GM23338 (cell line): Measurements from ENCODE around the gene SPATA2L.

Experiments
- CREB1 ChIP-seq: fragments of 250-450 bp; sonication (Bioruptor Pico); IDR thresholded peaks from 2 replicates; pipeline ENCODE4 v1.5.0; 2020; ENCODE audit warnings: low read depth, mild to moderate bottlenecking, moderate library complexity
- CTCF ChIP-seq, 2 experiments: fragments of 200-600 bp in 1 of 2; sonication (generic) in 1 of 2; conservative IDR thresholded peaks; 2 replicates each; pipeline versions ENCODE4 v1.5.1 to v1.6.1; 2016 to 2017; ENCODE audit warnings: antibody characterized with exemption in 2 of 2, low read depth in 2 of 2, mild to moderate bottlenecking in 2 of 2, moderate library complexity in 1 of 2
- ETS1 ChIP-seq: IDR thresholded peaks from 2 replicates; pipeline ENCODE4 v1.6.1; 2016; ENCODE audit warnings: antibody characterized with exemption
- EZH2 ChIP-seq: fragments of 200-600 bp; sonication (generic); IDR thresholded peaks from one replicate; pipeline ENCODE4 v1.8.0; 2017; ENCODE audit warnings: antibody characterized with exemption, mild to moderate bottlenecking, low read depth; ENCODE audit not compliant: unreplicated experiment
- EZH2phosphoT487 ChIP-seq: fragments of 200-600 bp; sonication (generic); IDR thresholded peaks from one replicate; pipeline ENCODE4 v1.8.1; 2018; ENCODE audit warnings: antibody characterized with exemption; ENCODE audit not compliant: unreplicated experiment
- JUNB ChIP-seq: IDR thresholded peaks from one replicate; pipeline ENCODE4 v1.6.1; 2016; ENCODE audit warnings: antibody characterized with exemption; ENCODE audit not compliant: unreplicated experiment
- NANOG ChIP-seq: IDR thresholded peaks from 2 replicates; pipeline ENCODE4 v1.6.1; 2016; ENCODE audit warnings: antibody characterized with exemption, borderline replicate concordance
- POLR2AphosphoS5 ChIP-seq: IDR thresholded peaks from 2 replicates; pipeline ENCODE4 v1.6.1; 2016; ENCODE audit warnings: antibody characterized with exemption, low read depth
- REST ChIP-seq: IDR thresholded peaks from one replicate; pipeline ENCODE4 v1.6.1; 2018; ENCODE audit warnings: antibody characterized with exemption; ENCODE audit not compliant: unreplicated experiment
- STAT1 ChIP-seq: IDR thresholded peaks from one replicate; pipeline ENCODE4 v1.6.1; 2016; ENCODE audit warnings: antibody characterized with exemption; ENCODE audit not compliant: unreplicated experiment
- ZNF114 ChIP-seq: fragments of 250-450 bp; sonication (Bioruptor Pico); IDR thresholded peaks from 2 replicates; pipeline ENCODE4 v1.5.0; 2020; ENCODE audit warnings: mild to moderate bottlenecking, moderate library complexity
- ZNF331 ChIP-seq: fragments of 250-450 bp; sonication (Bioruptor Pico); IDR thresholded peaks from 2 replicates; pipeline ENCODE4 v1.5.0; 2020; ENCODE audit warnings: low read depth, mild to moderate bottlenecking, moderate library complexity
- ZNF462 ChIP-seq: fragments of 250-450 bp; sonication (Bioruptor Pico); IDR thresholded peaks from 2 replicates; pipeline ENCODE4 v1.5.0; 2020; ENCODE audit warnings: mild to moderate bottlenecking, moderate library complexity

- TF ChIP-seq CTCF (conservative IDR thresholded peaks at IDR 0.05; ENCODE audit: low read depth in 2 of 2), result no peak
- TF ChIP-seq POLR2AphosphoS5, result no peak
- no peak for TF ChIP-seq EZH2phosphoT487
- TF ChIP-seq REST, result no peak
- no peak for TF ChIP-seq EZH2
- no peak for TF ChIP-seq CREB1
- TF ChIP-seq JUNB, result no peak
- no peak for TF ChIP-seq ZNF114 (CRISPR knock-in tag)
- TF ChIP-seq ZNF331 (CRISPR knock-in tag), result no peak
- no peak for TF ChIP-seq ETS1
- TF ChIP-seq STAT1, result no peak
- TF ChIP-seq NANOG, result no peak
- no peak for TF ChIP-seq ZNF462 (CRISPR knock-in tag)
Observed at GRCh38 chr16:89668790-89669158, 32.7 kb downstream of the SPATA2L start.
